Peyer's patch (tissue), 4 donors: Measurements from ENCODE around the gene LTBP4.

Source experiments
- POLR2A ChIP-seq, 2 donors: fragments of 450-650 bp; IDR thresholded peaks; one replicate each; pipeline ENCODE4 v1.5.1; 2017; ENCODE audit warnings: antibody characterized with exemption in 2 of 2, mild to moderate bottlenecking in 2 of 2, moderate library complexity in 2 of 2
- TF ChIP-seq, protein P1 (sequence below), 6 experiments: fragments of 450-650 bp in 4 of 6; fragments of 200-600 bp in 2 of 6; sonication (generic) in 1 of 6; IDR thresholded peaks; one replicate each; pipeline ENCODE4 v1.5.1; 2017 to 2019; ENCODE audit warnings: antibody characterized with exemption in 6 of 6, mild to moderate bottlenecking in 3 of 6, moderate library complexity in 1 of 6

DNA sequence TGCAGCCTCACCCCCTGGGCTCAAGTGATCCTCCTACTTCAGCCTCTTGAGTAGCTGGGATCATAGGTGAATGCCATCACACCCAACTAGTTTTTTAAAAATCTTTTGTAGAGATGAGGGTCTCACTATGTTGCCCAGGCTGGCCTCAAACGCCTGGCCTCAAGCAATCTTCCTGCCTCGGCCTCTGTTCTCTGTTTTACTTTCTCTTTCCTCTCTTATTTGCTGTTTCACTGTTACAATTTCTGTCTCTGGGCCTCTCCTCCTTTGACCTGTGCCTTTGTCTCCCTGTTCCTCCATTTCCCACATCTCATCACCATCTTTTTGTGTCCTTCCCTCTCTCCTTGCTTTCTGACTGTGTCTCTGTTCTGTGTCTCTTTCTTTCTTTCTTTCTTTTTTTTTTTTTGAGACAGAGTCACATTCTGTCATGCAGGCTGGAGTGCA, 15.2 kb upstream of the LTBP4 start:
- TF ChIP-seq, protein P1, sequence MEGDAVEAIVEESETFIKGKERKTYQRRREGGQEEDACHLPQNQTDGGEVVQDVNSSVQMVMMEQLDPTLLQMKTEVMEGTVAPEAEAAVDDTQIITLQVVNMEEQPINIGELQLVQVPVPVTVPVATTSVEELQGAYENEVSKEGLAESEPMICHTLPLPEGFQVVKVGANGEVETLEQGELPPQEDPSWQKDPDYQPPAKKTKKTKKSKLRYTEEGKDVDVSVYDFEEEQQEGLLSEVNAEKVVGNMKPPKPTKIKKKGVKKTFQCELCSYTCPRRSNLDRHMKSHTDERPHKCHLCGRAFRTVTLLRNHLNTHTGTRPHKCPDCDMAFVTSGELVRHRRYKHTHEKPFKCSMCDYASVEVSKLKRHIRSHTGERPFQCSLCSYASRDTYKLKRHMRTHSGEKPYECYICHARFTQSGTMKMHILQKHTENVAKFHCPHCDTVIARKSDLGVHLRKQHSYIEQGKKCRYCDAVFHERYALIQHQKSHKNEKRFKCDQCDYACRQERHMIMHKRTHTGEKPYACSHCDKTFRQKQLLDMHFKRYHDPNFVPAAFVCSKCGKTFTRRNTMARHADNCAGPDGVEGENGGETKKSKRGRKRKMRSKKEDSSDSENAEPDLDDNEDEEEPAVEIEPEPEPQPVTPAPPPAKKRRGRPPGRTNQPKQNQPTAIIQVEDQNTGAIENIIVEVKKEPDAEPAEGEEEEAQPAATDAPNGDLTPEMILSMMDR (IDR thresholded peaks at IDR 0.05): no peak
- TF ChIP-seq POLR2A (IDR thresholded peaks at IDR 0.05): no peak
